SH-SY5Y (cell line): Measurements from ENCODE around the gene BLACAT1.

Experiments
- GATA2 ChIP-seq: IDR thresholded peaks from 2 replicates; pipeline ENCODE4 v1.6.1; 2011; ENCODE audit warnings: mild to moderate bottlenecking, low read depth, low read length
- GATA3 ChIP-seq: IDR thresholded peaks from 2 replicates; pipeline ENCODE4 v1.6.1; 2011; ENCODE audit warnings: low read depth, mild to moderate bottlenecking, low read length, moderate library complexity

GRCh38 chr1:205424901-205425600, 30.8 kb downstream of the BLACAT1 start:
- TF ChIP-seq GATA2 = no peak
- no peak for TF ChIP-seq GATA3
